ENCODE data around the gene RPLP2. TPM values are rescaled to one million over a fixed set of nuclear protein-coding genes. Genes with fewer than 3 reads are reported as not detected.

Gene RPLP2
- total RNA-seq (2021; ENCODE audit: unreplicated experiment) (3,468 TPM), Bru-seq, nascent RNA (percentile 99 among the genes with signal in this experiment), BruChase-seq, experiment 1, labeled RNA remaining after a 2-hour chase (percentile 99 among the genes with signal in this experiment), BruChase-seq, experiment 2, labeled RNA remaining after a 6-hour chase (percentile 99 among the genes with signal in this experiment)
- 4,274 TPM for polyA plus RNA-seq (2012; ENCODE audit: insufficient read length)
- long read RNA-seq, transcript RPLP2-207 (4 exons, 637 nt): minor isoform, 348 of 1,086 reads
- long read RNA-seq, transcript RPLP2-203 (3 exons, 489 nt): minor isoform, 135 of 1,086 reads
- long read RNA-seq, transcript RPLP2-201 (5 exons, 781 nt): major isoform, 462 of 1,086 reads
- long read RNA-seq, transcript RPLP2-205 (2 exons, 646 nt): minor isoform, 54 of 1,086 reads
- long read RNA-seq, partial matches to known transcripts: 19 of 1,086 reads
- long read RNA-seq, other reads (novel, unspliced or antisense): 68 of 1,086 reads

- POLR2A ChIA-PET: interaction anchor here (0.8 to 1.3 kb wide), 3 partner anchors 12 to 32 kb away, joined by 3 to 6 read pairs (median 3); no protein-coding TSS in a partner anchor
These were observed at the start of gene RPLP2 for GRCh38 chr11:809287-810039. TSS of gene RPLP2 (plus strand) at chr11:809967. CDS start at chr11:810235, 268 bp downstream.

More at GRCh38 chr11:809287-810039, at the start of gene RPLP2:
- no peaks in the 10 kb centered on the region for H3K9me3 ChIP-seq (ENCODE audit: control insufficient read depth, insufficient read depth, low read depth, low read length)
- peaks cover 45% of the 10 kb centered on the region for H3K4me1 ChIP-seq (ENCODE audit: control insufficient read depth, insufficient read depth, low read length)
- peaks cover 24% of the 10 kb centered on the region for H3K36me3 ChIP-seq (ENCODE audit: control insufficient read depth, insufficient read depth, low read length)
- ATAC-seq: peak; percentile 90
- peak within 1 kb of the TSS; percentile 85 to 96 for H3K4me3 ChIP-seq (ENCODE audit: low read depth in 2 of 2, low read length in 2 of 2)
- in situ Hi-C loops (cut with HindIII; ENCODE audit: low pct_unique_long_range_greater_than_20kb, low sequenced_read_pairs): no loop called here
- DNase-seq (ENCODE audit: low read depth, low spot score): peak; percentile 97
- intact Hi-C loops (cut with micrococcal nuclease; ENCODE audit: unreplicated experiment): no loop called here
- CTCF ChIA-PET: interaction anchor here (0.7 to 0.9 kb wide), 3 partner anchors 10 to 370 kb away, joined by 3 to 10 read pairs (median 8); partner anchors contain the start of gene PNPLA2
- H3K27ac ChIP-seq (ENCODE audit: low read length): peak within 1 kb of the TSS; percentile 99
- no peaks in the 10 kb centered on the region for H3K27me3 ChIP-seq (ENCODE audit: control insufficient read depth, insufficient read depth, low read length)
- BruUV-seq (replicated peaks): no TSS peak
- TF ChIP-seq POLR2AphosphoS5 (IDR thresholded peaks at IDR 0.05; ENCODE audit: low read depth, low read length): peak; percentile 95
- no peak for TF ChIP-seq REST (IDR thresholded peaks at IDR 0.05; ENCODE audit: insufficient read depth in 1 of 2, low read depth in 2 of 2, low read length in 1 of 2)
- peak; percentile 20; the same call in 1 of the 2 replicates for TF ChIP-seq TCF7L2 (IDR thresholded peaks at IDR 0.05; ENCODE audit: low read depth, low read length)
- peak; percentile 93; the same call in 1 of the 2 replicates for TF ChIP-seq SIN3A (IDR thresholded peaks at IDR 0.05; ENCODE audit: borderline replicate concordance, insufficient read depth, low read depth, low read length)
- TF ChIP-seq, protein P1, sequence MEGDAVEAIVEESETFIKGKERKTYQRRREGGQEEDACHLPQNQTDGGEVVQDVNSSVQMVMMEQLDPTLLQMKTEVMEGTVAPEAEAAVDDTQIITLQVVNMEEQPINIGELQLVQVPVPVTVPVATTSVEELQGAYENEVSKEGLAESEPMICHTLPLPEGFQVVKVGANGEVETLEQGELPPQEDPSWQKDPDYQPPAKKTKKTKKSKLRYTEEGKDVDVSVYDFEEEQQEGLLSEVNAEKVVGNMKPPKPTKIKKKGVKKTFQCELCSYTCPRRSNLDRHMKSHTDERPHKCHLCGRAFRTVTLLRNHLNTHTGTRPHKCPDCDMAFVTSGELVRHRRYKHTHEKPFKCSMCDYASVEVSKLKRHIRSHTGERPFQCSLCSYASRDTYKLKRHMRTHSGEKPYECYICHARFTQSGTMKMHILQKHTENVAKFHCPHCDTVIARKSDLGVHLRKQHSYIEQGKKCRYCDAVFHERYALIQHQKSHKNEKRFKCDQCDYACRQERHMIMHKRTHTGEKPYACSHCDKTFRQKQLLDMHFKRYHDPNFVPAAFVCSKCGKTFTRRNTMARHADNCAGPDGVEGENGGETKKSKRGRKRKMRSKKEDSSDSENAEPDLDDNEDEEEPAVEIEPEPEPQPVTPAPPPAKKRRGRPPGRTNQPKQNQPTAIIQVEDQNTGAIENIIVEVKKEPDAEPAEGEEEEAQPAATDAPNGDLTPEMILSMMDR (IDR thresholded peaks at IDR 0.05): no peak
